SK-N-SH treated with all-trans-retinoic acid at 6 μM for 48 hours (cell line): Measurements from ENCODE around the gene CCL27.

ENCODE experiments used
- ATAC-seq: fragments of 200-7000 bp; cut with Tn5 transposase; 3 replicates; pipeline ENCODE4 v1.9.1; 2020; ENCODE audit warnings: mild to moderate bottlenecking, moderate library complexity
- ARNTL ChIP-seq: fragments of 450-650 bp; formaldehyde crosslinking; IDR thresholded peaks from 2 replicates; pipeline ENCODE4 v1.5.0; 2020; ENCODE audit warnings: low read depth, mild to moderate bottlenecking, moderate library complexity, borderline replicate concordance
- CSDC2 ChIP-seq: fragments of 250-450 bp; sonication (Bioruptor Pico); IDR thresholded peaks from 2 replicates; pipeline ENCODE4 v1.5.0; 2020; ENCODE audit warnings: mild to moderate bottlenecking, moderate library complexity
- ESRRG ChIP-seq: fragments of 250-450 bp; sonication (Bioruptor Pico); IDR thresholded peaks from 2 replicates; pipeline ENCODE4 v1.6.1; 2021; ENCODE audit warnings: mild to moderate bottlenecking
- GLIS3 ChIP-seq: fragments of 250-450 bp; sonication (Bioruptor Pico); IDR thresholded peaks from 2 replicates; pipeline ENCODE4 v1.5.0; 2020; ENCODE audit warnings: mild to moderate bottlenecking, moderate library complexity
- PPARA ChIP-seq: fragments of 250-450 bp; sonication (Bioruptor Pico); IDR thresholded peaks from 2 replicates; pipeline ENCODE4 v1.5.0; 2020; ENCODE audit warnings: mild to moderate bottlenecking, borderline replicate concordance
- RARB ChIP-seq: fragments of 250-450 bp; sonication (Bioruptor Pico); IDR thresholded peaks from 2 replicates; pipeline ENCODE4 v1.8.0; 2021; ENCODE audit warnings: mild to moderate bottlenecking, moderate library complexity
- SNAI2 ChIP-seq: fragments of 250-450 bp; sonication (Bioruptor Pico); IDR thresholded peaks from 2 replicates; pipeline ENCODE4 v1.5.0; 2020; ENCODE audit warnings: mild to moderate bottlenecking, moderate library complexity
- TOX ChIP-seq: fragments of 250-450 bp; sonication (Bioruptor Pico); IDR thresholded peaks from 2 replicates; pipeline ENCODE4 v1.8.0; 2021; ENCODE audit warnings: mild to moderate bottlenecking, moderate library complexity, borderline replicate concordance
- ZC3H10 ChIP-seq: fragments of 250-450 bp; sonication (Bioruptor Pico); IDR thresholded peaks from 2 replicates; pipeline ENCODE4 v1.5.1; 2021; ENCODE audit warnings: mild to moderate bottlenecking, moderate library complexity
- ZFP3 ChIP-seq: fragments of 250-450 bp; sonication (Bioruptor Pico); IDR thresholded peaks from 2 replicates; pipeline ENCODE4 v1.5.0; 2020; ENCODE audit warnings: mild to moderate bottlenecking, moderate library complexity
- ZFP30 ChIP-seq: fragments of 450-650 bp; formaldehyde crosslinking; IDR thresholded peaks from 2 replicates; pipeline ENCODE4 v1.5.0; 2022; ENCODE audit warnings: mild to moderate bottlenecking, moderate library complexity
- ZNF565 ChIP-seq: fragments of 450-650 bp; formaldehyde crosslinking; conservative IDR thresholded peaks from 2 replicates; pipeline ENCODE4 v1.5.0; 2020; ENCODE audit warnings: low read depth, mild to moderate bottlenecking, moderate library complexity
- ZNF70 ChIP-seq: fragments of 450-650 bp; formaldehyde crosslinking; IDR thresholded peaks from 2 replicates; pipeline ENCODE4 v1.5.0; 2020; ENCODE audit warnings: mild to moderate bottlenecking, moderate library complexity
- ZNF8 ChIP-seq: fragments of 450-650 bp; formaldehyde crosslinking; IDR thresholded peaks from 2 replicates; pipeline ENCODE4 v1.5.0; 2020; ENCODE audit warnings: mild to moderate bottlenecking, moderate library complexity
- TF ChIP-seq, protein P1 (sequence below): fragments of 250-450 bp; sonication (Bioruptor Pico); IDR thresholded peaks from 2 replicates; pipeline ENCODE4 v1.5.1; 2021; ENCODE audit warnings: mild to moderate bottlenecking, moderate library complexity
- TF ChIP-seq, protein P2 (sequence below): fragments of 250-450 bp; sonication (Bioruptor Pico); IDR thresholded peaks from 2 replicates; pipeline ENCODE4 v1.5.0; 2020; ENCODE audit warnings: mild to moderate bottlenecking, moderate library complexity
- TF ChIP-seq, protein P3 (sequence below): fragments of 250-450 bp; sonication (Bioruptor Pico); IDR thresholded peaks from 2 replicates; pipeline ENCODE4 v1.5.1; 2020; ENCODE audit warnings: low read depth, mild to moderate bottlenecking, moderate library complexity
- TF ChIP-seq, protein P4 (sequence below): fragments of 250-450 bp; sonication (Bioruptor Pico); IDR thresholded peaks from 2 replicates; pipeline ENCODE4 v1.8.0; 2021; ENCODE audit warnings: low read depth, mild to moderate bottlenecking, moderate library complexity, borderline replicate concordance
- TF ChIP-seq, protein P5 (sequence below): fragments of 250-450 bp; sonication (Bioruptor Pico); IDR thresholded peaks from 2 replicates; pipeline ENCODE4 v1.8.0; 2020; ENCODE audit warnings: mild to moderate bottlenecking, moderate library complexity, borderline replicate concordance

The CCL27 gene

DNA sequence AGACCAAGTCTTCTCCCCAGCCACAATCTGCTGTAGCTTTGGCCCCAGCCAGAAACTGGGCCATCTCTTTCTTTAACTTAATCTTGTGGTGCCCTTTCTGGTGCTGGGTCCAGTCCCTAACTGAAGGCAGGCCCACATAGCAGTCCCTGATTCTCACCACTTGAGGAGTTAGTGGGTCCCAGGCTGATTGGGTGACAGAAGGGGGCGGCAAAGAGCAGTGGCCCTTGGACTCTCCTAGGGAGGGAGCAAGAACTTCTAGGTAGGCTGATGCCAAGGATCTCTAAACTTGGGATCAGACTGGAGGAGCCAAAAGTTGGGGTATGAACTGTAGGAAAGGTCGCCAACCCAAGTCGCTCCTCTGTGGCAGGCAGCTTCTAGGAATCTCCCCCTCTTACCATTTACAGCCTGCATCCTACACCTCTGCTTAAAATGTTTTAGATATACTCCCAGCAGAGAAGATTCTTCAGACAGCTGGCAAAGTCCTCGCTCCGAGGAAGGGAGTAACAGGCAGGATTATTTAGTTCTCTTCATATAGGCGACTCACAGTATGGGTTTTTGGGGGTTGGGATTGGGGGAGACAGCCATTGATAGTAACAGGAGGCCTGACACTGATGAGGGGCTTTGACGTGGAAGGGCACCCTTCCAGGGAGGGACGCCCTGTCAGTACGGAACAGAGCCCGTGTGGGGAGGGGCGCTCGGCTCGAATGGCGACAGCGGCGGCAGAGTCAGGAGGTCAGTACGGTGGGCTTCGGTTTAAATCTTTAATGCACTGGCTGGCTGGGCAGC is 2.0 kb upstream of the CCL27 start:
- ATAC-seq, result peak; percentile 80
- TF ChIP-seq, protein P1, sequence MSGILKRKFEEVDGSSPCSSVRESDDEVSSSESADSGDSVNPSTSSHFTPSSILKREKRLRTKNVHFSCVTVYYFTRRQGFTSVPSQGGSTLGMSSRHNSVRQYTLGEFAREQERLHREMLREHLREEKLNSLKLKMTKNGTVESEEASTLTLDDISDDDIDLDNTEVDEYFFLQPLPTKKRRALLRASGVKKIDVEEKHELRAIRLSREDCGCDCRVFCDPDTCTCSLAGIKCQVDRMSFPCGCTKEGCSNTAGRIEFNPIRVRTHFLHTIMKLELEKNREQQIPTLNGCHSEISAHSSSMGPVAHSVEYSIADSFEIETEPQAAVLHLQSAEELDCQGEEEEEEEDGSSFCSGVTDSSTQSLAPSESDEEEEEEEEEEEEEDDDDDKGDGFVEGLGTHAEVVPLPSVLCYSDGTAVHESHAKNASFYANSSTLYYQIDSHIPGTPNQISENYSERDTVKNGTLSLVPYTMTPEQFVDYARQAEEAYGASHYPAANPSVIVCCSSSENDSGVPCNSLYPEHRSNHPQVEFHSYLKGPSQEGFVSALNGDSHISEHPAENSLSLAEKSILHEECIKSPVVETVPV, result no peak
- no peak for TF ChIP-seq ZFP3 (CRISPR knock-in tag)
- TF ChIP-seq RARB (CRISPR knock-in tag), result no peak
- TF ChIP-seq GLIS3 (CRISPR knock-in tag), result no peak
- TF ChIP-seq ZNF70 (CRISPR knock-in tag), result no peak
- TF ChIP-seq PPARA, result no peak
- no peak for TF ChIP-seq ESRRG
- TF ChIP-seq ZNF565, result no peak
- TF ChIP-seq, protein P2, sequence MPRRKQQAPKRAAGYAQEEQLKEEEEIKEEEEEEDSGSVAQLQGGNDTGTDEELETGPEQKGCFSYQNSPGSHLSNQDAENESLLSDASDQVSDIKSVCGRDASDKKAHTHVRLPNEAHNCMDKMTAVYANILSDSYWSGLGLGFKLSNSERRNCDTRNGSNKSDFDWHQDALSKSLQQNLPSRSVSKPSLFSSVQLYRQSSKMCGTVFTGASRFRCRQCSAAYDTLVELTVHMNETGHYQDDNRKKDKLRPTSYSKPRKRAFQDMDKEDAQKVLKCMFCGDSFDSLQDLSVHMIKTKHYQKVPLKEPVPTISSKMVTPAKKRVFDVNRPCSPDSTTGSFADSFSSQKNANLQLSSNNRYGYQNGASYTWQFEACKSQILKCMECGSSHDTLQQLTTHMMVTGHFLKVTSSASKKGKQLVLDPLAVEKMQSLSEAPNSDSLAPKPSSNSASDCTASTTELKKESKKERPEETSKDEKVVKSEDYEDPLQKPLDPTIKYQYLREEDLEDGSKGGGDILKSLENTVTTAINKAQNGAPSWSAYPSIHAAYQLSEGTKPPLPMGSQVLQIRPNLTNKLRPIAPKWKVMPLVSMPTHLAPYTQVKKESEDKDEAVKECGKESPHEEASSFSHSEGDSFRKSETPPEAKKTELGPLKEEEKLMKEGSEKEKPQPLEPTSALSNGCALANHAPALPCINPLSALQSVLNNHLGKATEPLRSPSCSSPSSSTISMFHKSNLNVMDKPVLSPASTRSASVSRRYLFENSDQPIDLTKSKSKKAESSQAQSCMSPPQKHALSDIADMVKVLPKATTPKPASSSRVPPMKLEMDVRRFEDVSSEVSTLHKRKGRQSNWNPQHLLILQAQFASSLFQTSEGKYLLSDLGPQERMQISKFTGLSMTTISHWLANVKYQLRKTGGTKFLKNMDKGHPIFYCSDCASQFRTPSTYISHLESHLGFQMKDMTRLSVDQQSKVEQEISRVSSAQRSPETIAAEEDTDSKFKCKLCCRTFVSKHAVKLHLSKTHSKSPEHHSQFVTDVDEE (CRISPR knock-in tag), result no peak
- TF ChIP-seq ZNF8 (CRISPR knock-in tag), result no peak
- no peak for TF ChIP-seq TOX
- TF ChIP-seq ZFP30 (CRISPR knock-in tag), result no peak
- no peak for TF ChIP-seq CSDC2 (CRISPR knock-in tag)

DNA sequence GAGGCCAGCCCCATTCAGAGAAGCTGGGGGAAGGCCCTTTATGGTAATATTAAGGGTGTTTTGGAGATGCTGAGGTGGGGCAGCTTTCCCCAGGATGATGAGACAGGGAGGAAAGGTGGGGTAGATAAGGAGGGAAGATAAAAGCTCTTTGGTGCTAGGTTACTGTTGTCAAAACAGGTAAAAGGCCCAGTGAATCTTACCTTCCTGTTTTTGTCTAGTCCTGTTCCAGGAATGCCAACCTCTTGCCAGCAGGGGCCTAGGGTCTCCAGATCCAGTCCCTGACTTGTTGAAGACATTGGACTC is 797 bp upstream of the CCL27 start:
- TF ChIP-seq ZNF70 (CRISPR knock-in tag) (no peak), ZFP30 (CRISPR knock-in tag) (no peak), CSDC2 (CRISPR knock-in tag) (no peak), PPARA (no peak), ARNTL (no peak), ZFP3 (CRISPR knock-in tag) (no peak), ZNF565 (no peak), ZC3H10 (CRISPR knock-in tag) (no peak)
- TF ChIP-seq, protein P3, sequence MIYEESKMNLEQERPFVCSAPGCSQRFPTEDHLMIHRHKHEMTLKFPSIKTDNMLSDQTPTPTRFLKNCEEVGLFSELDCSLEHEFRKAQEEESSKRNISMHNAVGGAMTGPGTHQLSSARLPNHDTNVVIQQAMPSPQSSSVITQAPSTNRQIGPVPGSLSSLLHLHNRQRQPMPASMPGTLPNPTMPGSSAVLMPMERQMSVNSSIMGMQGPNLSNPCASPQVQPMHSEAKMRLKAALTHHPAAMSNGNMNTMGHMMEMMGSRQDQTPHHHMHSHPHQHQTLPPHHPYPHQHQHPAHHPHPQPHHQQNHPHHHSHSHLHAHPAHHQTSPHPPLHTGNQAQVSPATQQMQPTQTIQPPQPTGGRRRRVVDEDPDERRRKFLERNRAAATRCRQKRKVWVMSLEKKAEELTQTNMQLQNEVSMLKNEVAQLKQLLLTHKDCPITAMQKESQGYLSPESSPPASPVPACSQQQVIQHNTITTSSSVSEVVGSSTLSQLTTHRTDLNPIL, result no peak
- TF ChIP-seq, protein P4, sequence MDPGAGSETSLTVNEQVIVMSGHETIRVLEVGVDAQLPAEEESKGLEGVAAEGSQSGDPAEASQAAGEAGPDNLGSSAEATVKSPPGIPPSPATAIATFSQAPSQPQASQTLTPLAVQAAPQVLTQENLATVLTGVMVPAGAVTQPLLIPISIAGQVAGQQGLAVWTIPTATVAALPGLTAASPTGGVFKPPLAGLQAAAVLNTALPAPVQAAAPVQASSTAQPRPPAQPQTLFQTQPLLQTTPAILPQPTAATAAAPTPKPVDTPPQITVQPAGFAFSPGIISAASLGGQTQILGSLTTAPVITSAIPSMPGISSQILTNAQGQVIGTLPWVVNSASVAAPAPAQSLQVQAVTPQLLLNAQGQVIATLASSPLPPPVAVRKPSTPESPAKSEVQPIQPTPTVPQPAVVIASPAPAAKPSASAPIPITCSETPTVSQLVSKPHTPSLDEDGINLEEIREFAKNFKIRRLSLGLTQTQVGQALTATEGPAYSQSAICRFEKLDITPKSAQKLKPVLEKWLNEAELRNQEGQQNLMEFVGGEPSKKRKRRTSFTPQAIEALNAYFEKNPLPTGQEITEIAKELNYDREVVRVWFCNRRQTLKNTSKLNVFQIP, result no peak
- no peak for ATAC-seq

DNA sequence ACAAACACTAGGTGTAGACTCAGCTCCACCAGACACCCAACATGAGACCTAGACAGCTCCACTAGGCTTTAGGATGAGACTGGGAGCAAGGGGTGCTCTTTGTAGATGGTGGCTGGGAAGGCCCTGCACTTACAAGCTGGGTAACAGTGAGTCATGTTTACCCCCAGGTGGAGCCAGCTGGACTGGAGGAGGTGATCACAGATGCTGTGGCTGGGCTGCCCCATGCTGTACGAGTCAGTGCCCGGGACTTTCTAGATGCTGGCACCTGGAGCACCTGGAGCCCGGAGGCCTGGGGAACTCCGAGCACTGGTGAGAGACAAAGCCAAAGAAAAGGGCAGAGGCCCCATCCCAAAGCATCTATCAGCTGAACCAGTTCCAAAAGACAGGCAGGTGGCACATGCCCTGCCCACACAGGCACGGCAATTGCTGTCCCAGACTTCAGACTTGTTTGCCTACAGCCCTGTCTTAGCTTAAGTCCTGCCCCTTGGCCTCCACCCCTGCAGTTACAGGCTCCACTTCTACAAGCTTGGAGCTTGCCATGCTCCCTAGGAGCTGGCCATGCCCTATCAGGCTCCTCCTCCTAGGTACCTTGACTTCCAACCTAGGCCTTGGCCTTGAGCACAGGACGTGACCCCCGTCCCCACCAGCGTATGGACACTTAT is 2.7 kb downstream of the CCL27 start:
- no peak for ATAC-seq
- no peak for TF ChIP-seq PPARA
- TF ChIP-seq ARNTL, result no peak
- TF ChIP-seq ZNF70 (CRISPR knock-in tag), result no peak
- TF ChIP-seq RARB (CRISPR knock-in tag), result no peak
- no peak for TF ChIP-seq ZFP30 (CRISPR knock-in tag)
- no peak for TF ChIP-seq SNAI2 (CRISPR knock-in tag)
- TF ChIP-seq, protein P5, sequence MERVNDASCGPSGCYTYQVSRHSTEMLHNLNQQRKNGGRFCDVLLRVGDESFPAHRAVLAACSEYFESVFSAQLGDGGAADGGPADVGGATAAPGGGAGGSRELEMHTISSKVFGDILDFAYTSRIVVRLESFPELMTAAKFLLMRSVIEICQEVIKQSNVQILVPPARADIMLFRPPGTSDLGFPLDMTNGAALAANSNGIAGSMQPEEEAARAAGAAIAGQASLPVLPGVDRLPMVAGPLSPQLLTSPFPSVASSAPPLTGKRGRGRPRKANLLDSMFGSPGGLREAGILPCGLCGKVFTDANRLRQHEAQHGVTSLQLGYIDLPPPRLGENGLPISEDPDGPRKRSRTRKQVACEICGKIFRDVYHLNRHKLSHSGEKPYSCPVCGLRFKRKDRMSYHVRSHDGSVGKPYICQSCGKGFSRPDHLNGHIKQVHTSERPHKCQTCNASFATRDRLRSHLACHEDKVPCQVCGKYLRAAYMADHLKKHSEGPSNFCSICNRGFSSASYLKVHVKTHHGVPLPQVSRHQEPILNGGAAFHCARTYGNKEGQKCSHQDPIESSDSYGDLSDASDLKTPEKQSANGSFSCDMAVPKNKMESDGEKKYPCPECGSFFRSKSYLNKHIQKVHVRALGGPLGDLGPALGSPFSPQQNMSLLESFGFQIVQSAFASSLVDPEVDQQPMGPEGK (CRISPR knock-in tag), result no peak
- TF ChIP-seq, protein P3, result no peak
- TF ChIP-seq, protein P1, result no peak
